PC-3 (cell line): ENCODE results near the gene CHD5.

Experiments
- EZH2phosphoT487 ChIP-seq: fragments of 300-600 bp; sonication (generic); IDR thresholded peaks from 2 replicates; pipeline ENCODE4 v1.6.1; 2018; ENCODE audit warnings: mild to moderate bottlenecking, antibody characterized with exemption, low read length, borderline replicate concordance
- TF ChIP-seq, protein P1 (sequence below): fragments of 300-600 bp; sonication (generic); conservative IDR thresholded peaks from 2 replicates; pipeline ENCODE4 v1.5.1; 2017; ENCODE audit warnings: antibody characterized with exemption, low read depth, mild to moderate bottlenecking, low read length

DNA sequence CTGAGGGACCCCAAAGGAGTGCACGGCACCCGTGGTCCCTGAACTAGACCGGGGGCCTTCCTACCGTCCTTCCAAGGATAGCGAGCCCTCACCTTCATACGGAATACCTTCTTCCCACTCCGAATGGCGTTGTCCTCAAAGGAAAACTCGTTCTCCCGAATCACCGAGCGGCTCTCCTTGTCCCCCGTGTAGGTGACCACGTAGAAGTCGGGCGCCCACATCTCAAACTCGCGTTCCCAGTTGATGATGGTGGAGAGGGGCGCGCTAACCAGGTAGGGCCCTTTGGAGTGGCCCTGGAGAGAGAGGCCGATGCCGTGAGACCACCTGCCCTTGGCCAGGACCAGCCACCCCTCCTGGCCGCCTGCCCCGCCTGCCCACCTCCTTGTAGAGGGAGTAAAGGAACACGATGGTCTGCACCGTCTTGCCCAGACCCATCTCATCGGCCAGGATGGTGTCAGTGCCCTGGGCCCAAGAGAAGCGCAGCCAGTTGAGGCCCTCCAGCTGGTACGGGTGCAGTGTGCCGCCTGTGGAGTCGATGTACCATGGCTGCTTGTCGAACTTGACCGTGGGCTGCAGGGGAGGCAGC, 38.0 kb downstream of the CHD5 start:
- TF ChIP-seq, protein P1, sequence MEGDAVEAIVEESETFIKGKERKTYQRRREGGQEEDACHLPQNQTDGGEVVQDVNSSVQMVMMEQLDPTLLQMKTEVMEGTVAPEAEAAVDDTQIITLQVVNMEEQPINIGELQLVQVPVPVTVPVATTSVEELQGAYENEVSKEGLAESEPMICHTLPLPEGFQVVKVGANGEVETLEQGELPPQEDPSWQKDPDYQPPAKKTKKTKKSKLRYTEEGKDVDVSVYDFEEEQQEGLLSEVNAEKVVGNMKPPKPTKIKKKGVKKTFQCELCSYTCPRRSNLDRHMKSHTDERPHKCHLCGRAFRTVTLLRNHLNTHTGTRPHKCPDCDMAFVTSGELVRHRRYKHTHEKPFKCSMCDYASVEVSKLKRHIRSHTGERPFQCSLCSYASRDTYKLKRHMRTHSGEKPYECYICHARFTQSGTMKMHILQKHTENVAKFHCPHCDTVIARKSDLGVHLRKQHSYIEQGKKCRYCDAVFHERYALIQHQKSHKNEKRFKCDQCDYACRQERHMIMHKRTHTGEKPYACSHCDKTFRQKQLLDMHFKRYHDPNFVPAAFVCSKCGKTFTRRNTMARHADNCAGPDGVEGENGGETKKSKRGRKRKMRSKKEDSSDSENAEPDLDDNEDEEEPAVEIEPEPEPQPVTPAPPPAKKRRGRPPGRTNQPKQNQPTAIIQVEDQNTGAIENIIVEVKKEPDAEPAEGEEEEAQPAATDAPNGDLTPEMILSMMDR: no peak
- no peak for TF ChIP-seq EZH2phosphoT487
